Activated CD8-positive, alpha-beta memory T cell treated with anti-CD3 and anti-CD28 coated beads, Interleukin-2, amount 50 U/mL, for 1 hour (primary cell): ENCODE data around the gene LAMA5.

ENCODE experiments used
- DNase-seq: peaks from one replicate; pipeline ENCODE4 v3.0.0-alpha.2; 2020; ENCODE audit errors: extremely low read depth

The LAMA5 gene

DNA sequence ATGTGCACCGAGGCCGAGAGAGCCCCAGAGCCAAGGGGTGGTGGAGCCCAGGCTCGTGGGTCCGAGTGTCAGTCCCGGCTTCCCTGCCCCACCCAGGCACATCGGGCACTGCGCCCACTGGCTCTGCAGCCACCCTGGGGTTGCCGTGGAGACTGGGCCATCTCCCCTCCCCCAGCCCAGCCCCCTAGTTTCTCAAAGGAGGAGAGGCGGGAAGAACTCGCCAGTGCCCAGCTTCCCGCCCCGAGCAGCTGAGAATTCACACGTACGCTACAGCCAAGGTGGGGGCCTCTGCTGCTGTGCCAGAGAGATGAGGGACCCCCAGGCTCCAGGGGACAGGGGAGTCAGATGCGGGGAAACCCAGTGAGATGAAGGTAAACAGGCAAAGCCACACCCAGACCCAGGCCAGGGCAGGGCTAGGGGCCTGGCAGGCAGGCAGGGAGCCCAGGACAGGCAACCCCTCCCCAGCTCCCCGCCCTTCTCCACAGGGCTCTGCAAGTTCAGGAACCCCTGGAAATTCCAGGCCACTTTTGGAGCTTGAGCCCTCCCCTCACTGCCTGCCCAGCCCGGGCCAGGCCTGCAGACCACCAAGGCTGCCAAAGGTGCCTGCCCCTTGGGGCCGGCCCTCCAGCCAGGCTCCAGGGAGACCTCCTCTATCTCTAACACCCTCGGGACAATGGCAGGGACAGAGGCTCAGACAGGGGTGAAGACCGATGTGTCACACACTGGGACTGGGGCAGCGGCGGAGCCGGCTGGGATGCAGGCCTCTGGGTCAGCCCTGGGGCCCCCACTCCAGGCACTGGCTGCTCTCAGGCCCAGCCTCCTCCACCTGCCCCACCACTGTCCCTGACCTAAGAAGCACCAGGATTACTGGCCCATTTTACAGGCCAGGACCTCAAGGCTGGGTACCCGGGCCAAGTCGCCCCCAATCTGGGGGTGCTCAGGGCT, 6.0 kb downstream of the LAMA5 start:
- DNase-seq = no peak

DNA sequence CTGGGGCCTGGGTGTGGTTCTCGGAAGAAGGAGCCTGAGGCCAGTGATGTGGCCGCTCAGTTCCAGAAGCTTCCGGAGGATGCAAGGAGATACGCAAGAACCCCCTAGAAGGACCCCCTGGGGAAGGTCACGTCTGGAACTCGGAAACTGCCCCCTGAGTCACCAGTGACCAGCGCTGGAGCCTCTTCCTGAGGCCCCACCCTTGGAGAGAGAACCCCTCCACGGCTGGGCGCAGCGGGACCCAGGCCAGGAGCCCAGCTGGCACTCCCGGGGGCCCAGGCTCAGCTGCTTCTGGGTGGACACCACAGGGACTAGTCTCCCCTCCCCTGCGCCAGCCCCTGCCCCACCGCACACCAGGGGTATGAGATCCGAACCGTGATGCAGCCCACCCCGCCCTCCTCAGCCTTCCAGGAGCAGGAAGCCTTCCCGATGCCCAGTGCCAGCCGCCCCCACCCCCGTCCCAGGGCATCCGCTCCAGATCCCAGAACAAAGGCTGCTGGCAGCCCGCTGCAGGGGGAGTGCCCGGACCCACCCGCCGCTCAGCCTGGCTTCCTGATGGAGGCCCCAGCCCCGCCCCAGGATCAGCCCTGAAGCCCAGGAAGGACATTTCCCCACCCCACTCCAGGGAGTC, 7.5 kb downstream of the LAMA5 start:
- DNase-seq = no peak

DNA sequence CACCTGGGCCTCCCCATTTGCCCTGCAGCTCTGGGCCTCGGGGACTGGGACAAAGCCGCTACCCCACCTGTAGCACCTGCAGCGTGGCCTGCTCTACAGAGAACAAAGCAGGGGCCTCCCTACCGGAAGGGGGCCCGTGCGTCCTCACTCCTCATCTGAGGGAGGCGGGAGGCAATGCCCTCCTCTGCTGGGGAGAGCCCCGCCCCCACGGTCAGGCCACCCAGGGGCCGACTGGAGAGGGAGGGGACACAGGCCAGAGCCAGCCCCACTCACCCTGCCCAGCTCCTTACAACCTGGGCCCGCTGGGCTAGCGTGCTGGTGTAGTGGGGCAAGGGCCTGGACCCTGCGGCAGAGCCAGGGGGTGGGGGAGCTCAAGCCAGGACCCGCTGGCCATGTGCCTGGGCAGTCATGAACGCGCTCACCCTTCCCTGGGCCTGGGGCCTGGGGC, 8.0 kb downstream of the LAMA5 start:
- no peak for DNase-seq

DNA sequence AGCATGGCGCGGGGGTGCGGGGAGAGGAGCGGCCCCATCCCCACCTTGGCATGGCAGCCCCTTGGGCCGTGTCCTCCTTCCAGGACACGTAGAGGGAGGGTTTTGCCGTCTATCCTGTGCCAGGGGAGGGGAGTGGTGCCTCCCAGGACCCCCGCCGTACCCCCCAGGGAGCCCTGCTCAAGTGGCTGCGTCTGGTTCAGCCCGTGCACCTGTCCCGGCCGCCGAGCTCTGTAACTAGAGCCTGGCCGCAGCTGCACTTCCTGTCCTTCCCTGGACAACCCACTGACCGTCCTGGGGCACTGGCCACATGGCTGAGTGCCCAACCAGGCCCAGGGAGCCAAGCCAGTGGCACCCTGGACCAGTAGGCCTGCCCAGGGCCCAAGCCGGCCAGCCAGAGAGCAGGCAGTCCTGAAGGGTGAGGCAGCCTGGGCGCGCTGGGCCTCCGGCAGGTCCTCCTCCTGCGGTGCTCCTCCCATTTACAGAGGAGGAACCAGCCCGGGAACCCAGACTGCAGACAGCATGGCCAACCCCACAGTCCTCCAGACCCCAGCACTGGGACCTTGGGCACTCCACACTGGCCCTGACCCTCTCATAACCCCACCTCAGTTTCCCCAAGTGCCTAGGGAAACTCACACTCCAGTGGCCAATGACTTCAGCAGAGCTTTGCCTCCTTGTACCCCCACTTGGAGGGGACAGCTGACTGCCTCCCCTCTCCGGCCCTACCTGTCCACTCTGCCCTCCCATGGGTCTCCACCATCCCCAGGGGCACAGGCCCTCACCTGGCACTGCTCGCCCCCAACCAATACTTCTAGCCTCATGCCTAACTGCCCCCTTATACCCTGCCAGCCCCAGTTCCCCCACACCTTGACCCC, 8.7 kb downstream of the LAMA5 start:
- DNase-seq = no peak

DNA sequence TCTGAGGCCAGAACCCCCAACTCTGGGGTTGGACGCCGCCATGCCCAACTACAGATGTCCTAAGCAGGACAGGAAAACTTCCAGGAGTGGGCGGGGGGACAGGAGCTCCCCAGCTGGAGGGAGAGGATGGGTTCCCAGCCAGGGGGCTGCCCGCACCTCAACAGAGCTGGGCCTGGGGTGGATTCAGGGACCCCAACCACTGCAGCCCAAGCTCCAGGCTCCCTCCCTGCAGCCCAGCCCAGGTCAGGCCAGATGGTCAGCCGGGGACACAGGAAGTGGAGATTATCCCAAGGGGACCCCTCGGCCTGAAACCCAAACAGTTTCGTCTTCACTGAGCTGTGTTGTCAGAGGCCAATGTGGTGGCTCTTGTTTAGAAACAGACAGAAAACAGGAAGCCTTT, 9.4 kb downstream of the LAMA5 start:
- no peak for DNase-seq

DNA sequence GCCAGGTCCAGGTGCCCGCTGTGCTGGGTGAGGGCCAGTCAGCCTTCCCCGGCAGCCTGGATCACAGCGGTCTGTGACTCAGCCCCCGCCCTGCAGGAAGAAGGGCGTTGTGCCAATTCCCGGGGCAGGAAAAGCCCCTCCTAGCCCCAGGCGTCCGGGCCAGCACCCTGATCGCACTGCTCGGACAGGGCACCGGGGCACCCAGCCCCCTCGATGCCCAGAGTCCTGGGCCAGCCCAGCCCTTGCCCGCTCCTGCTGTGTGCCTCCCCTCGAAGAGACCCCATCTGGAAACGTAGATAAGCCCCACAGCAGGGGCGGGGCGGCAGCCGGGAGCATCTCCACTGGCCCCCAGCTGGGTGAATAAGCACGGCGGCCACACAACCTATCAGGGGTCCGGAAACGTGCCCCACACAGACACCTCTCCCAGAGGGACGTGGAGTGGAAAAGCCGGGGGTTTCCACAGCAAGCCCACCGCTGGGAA, 9.9 kb downstream of the LAMA5 start:
- no peak for DNase-seq

DNA sequence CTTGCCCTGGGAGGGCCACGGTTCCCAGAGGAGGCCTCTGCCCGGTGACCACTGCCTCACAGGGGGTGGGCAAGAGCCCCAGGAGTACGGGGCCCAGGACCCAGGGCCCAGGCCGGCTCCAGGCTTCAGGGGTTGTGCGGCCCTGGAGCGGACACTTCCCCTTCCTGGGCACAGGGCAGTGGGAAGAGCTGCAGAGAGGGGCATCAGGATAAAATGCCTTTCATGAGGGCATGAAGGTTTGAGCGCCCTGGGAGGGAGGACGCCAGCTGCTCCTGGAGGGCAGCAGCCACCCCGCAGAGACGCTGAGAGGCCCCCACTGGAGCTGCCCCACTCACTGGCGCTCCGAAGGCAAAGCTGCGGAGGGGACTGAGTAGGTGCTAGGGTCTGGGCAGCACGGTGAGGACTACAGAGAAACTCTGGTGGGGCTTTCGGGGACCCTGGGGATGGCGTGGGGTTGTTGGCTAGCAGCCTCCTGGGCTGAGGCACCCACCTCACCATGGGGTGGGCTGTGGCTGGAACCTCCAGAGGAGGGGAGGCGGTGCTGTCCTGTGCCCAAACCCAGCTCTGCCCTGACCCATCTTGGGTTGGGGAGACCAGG, 10.4 kb downstream of the LAMA5 start:
- DNase-seq = no peak

DNA sequence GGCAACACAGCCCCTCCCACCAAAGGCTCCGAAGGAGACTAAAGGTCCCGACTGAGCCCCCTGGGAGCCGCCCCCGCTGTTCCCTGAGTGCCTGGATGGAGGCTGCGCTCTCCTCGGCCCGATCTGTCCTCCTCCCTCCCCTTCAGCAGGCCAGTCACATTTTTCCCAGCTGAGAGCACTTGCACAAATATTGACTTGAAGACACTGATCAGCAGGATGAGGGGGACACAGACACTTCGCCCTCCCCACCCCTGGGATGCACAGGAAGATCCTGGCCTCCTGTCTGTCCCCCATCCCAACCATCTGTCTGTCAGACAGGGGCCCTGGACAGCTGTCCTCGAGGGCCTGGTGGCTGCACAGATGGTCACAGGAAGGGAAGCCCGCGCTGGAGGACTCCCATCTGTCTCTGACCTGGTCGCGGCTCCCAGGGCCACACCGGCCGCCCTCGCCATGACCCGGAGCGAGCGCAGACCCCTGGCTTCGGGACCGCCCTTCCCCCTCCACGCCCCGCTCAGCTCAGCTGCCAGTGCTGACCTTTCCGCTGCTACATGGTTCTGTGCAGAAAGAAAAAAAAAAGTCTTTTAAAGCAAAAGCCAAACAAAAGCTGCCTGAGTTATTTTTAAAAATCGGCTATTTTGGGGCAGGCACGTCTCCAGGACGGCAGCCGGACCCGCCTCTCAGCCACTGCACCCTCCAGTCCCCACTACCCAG, 11.1 kb downstream of the LAMA5 start:
- DNase-seq = no peak

DNA sequence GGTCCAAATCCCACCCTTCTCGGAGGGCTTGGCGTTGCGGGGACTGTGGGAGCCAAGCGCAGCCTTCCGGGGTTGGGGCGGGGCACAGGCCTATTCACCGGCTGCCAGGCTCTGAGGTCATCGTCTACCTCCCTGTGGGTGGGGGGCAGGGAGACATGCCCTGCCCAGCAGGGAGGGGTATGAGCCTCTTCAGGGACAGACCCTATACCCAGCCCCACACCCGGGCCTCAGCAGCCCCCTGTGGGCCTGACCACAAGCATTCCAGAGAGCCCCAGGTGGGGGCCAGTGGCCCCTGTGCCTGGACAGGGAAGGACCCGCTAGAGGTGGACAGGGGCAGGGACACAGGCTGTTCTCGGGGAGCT, 11.6 kb downstream of the LAMA5 start:
- no peak for DNase-seq

DNA sequence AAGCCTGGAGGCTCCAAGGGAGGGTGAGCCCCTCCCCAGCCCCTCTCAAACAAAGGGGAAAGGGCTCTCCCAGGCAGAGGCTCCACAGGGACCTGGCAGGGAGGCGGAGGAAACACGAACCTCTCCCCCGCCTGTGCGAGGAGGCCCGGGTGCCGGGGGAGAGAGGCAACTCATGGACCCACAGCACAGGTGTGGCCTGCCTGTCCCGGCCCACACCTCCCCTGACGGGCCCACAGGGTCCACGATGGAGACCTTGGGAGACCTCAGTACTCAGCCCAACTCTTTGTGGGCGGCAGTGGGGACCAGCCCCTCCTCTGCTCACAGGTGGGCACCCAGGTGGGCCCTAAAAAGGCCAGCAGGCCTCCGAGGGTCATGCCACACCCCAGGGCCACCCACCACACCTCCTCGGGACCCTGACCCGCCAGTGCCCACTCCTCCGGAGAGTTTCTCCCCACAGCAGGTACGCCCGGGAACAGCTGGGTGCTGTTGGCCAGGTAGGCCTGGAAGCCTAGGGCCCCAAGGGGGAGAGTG, 12.2 kb downstream of the LAMA5 start:
- DNase-seq = no peak

DNA sequence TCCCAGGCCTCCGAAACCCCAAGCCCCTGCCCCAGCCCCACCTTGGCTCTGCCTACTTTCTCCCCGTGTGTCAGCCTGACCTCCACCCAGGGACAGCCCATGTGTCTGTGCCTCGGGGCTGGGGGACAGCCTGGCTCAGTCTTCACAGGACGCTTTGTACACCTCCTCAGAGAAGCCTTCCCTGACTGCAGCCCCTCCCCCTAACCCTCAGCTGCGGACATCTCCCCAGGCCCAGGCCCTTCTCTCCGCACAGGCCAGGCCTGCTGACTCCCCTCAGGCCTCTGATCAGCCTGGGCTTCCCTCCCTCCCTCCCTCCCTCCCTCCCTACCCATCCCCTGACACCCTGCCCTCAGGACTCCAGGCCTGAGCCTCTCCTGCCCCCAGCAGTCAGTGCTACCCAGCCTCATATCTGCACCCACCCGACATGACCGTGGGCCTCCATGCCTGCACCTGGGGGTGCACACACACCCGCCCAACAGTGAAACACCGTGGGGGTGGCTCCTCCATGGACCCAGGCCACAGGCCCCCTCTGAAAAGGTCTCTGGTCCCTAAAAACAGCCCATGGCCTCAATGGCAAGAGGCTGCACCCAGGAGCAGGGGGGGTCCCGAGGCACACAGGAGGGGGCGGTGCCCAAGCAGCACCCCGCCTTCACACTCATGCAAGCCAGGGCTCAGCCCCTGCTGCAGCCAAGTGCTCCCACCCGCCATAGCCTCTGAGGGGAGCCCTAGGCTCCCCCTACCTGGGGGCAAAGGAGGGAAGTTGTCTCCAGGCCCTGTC, 12.9 kb downstream of the LAMA5 start:
- DNase-seq = no peak

DNA sequence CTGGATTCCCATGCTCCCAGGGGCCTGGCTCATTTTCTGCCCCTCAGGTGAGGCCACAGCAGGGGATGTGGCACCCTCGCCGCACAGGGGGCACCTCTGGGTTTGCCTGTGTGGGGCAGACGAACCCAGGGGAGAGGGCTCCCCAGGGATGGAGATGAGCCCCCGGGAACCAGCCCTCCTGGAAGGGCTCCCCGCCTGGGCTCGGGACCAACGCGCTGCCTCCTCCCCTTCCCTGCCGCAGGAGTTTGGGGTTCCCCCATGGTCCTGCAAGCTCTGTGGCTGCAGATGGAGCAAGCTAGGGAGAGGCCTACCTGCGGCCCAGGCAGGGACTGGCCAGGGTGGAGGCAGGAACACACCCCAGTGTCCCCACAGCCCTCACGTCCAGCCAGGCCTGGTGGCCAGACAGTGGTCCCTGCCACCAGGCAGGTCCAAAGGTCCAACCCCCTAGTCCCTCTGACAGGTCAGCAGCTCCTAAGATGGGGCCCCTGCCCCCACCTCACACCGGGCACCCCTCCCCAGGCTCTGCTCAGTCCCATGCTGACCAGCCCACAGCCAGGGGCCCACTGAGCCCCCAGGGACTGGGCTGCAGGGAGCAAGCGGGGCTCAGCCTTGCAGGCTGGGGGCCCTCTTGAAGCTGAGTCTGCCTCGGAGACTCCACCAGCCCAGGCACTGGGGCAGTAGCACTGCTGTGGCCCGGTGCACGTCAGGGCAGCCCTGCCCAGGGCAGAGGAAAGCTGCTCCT, 13.7 kb downstream of the LAMA5 start:
- no peak for DNase-seq

DNA sequence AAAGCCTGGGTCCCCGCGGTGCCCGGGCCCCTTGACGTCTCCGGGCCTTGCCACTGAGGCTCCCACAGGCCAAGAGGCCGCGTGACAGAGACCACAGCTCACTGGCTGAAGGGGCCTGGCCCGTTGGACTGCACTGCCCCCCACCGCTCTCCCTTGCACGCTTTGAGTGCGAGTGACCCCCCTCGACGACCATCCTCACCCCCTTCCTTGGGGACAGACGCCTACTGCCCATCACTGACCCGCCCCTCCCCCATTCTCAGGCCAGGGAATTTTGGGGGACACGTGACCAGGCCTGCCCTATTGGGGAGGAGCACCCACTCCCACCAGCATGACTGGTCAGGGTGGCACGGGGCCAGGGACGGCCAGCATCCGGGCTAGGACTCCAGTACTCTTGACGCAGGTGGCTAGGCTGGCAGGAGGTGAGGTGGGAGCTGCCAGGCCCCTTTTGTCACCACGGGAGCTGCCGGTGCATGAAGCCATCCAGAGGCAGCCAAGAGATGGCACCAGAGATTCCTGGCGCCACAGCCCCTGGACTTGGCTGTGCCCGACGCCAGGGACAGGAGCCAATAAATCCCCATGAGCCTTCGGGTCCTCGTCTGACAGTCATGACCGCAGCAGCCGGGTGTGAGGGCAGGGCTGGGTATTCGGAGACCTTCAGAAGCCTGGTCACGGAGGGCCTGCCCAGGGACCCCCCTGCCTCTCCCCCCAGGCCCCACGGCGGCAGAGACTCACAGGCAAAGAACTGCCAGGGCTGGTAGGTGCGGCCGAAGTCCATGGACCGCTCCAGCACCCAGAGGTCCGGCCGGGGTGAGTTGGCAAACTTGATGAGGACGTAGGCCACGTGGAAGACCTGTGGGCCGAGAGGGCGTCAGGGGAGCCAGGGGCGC, 14.5 kb downstream of the LAMA5 start:
- no peak for DNase-seq

DNA sequence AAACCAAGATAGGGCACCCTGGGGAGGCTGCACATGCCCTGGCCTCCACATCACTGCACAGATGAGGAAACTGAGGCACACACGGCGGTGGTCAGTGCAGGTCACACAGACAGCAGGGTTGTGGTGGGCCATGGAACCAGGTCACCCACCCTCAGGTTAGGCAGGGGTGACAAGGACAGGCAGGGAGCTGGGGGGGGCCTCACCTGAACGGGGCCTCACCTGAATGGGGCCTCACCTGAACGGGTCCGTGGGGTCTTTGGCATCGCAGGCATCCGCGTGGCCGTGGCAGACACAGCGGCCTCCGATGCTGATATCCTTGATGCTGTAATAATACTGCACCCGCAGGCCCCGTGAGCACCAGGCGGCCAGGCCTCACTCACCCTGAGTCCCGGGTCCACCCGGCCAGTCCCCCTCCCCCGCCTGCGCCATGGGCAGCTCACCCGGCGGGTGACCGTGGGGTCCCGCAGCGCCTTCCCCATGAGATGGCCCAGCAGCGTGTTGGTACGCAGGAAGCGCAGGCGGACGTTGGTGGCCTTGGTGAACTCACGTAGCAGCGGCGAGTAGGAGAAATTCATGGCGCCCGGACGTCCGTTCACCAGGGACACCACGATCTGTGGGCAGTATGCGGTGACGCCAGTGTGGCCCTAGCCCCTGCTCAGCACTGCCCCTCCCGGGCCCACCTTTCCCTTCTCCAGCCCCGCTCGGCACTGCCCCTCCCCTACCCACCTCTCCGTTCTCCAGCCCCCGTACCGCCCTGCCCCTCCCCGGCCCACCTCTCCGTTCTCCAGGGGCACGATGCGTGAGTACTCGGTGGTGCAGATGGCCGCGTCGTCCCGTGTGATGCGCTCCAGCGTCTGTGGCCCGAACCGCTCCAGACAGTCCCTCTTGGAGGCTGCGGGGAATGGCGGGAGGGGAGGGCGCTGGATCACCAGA, 15.4 kb downstream of the LAMA5 start:
- no peak for DNase-seq

DNA sequence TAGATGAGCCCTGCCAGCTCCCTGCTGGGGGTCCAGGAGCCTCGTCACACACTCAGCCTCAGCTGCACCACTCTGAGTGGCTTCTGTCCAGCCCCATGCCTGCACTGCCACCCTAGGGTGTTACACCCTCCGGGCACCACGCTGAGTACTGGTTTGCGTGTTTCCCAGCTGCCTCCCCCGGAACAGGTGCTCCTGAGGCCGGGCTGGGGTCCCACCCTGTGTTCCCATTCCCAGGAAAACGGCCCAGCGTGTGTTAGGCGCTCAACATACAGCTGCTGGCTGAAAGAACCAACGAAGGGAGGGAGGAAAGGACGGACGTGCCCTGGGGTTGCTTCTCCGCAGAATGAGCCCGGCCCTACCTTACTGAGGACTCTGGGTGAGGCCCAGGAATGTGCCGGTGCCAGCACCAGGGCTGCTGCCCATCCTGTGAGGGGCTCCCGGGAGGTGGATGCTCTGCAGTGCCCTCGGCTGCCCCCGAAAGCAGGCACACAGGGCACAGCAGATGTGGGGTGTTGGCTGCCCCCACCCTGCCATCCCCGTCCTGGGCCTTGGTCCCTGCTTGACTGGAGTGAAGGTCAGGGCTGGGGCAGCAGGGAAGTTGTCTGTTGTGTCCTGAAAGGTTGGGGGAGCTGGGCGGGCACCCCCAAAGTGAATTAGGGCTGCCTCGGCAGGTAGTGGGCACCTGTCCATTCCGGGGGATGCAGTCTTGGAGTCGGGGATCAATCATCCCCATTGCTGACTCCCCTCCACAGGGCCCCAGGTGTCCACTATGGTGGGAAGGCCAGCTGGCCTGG, 16.3 kb downstream of the LAMA5 start:
- no peak for DNase-seq

DNA sequence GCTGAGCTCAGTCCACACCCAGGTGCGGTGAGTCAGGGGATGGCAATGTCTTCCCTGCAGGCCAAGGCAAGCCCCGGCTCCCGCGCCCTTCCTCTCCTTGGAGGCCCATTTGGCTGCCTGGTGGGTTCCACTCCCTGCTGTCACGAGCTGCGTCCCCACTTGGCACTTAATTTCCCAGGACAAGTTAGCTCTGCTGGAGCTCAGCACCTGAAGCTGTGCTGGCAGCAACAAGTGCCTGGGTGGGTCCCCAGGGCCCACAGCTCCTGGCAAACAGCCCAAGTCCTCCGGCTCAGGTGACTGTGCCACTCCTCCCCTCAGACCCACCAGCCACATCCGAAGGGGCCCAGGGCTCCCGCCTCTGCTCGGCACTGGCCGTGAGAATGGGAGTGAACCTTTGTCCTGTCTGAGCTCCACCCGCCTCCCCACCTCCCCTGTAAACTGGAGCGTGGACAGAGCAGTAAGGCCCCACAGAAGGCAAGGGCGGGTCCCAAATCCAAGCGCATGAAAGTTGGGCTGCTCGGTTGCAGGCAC, 16.9 kb downstream of the LAMA5 start:
- DNase-seq = no peak
